Activated T-helper 1 cell treated with anti-CD3 and anti-CD28 coated beads, Interleukin-12 subunit alpha, Interleukin-12 subunit beta, Interleukin-2, Interleukin-4 antibody, amounts not matched to agents 30 ng/mL and 10 ng/mL and 1 ng/mL, durations not matched to agents 14 hours and 24 hours and 36 hours (primary cell): ENCODE data around the gene DCAF11. TPM values are rescaled to one million over a fixed set of nuclear protein-coding genes. Genes with fewer than 3 reads are reported as not detected.

ENCODE experiments used
- DNase-seq: peaks from one replicate; pipeline ENCODE4 v3.0.0; 2021; ENCODE audit warnings: low spot score
- H3K27ac Mint-ChIP-seq: one replicate; pipeline ENCODE4 v1.8.0; 2021; ENCODE audit warnings: mild to moderate bottlenecking, mixed read lengths
- H3K27me3 Mint-ChIP-seq: one replicate; pipeline ENCODE4 v1.8.0; 2022; ENCODE audit warnings: mild to moderate bottlenecking, moderate library complexity, mixed read lengths; ENCODE audit not compliant: insufficient read depth
- H3K36me3 Mint-ChIP-seq: one replicate; pipeline ENCODE4 v1.8.0; 2021; ENCODE audit warnings: low read depth, mixed read lengths
- H3K4me1 Mint-ChIP-seq: one replicate; pipeline ENCODE4 v1.8.0; 2021; ENCODE audit warnings: low read depth, mixed read lengths
- H3K4me3 Mint-ChIP-seq: one replicate; pipeline ENCODE4 v1.8.0; 2021; ENCODE audit warnings: mild to moderate bottlenecking, moderate library complexity, mixed read lengths
- H3K9me3 Mint-ChIP-seq: one replicate; pipeline ENCODE4 v1.8.0; 2021; ENCODE audit warnings: mixed read lengths
- intact Hi-C: fragments of 100-400 bp; cut with micrococcal nuclease; formaldehyde crosslinking; loops from one replicate; pipeline ENCODE4 v1.15.1; 2024
- total RNA-seq: library from RNA; stranded (reverse); gene quantifications from 2 replicates; pipeline ENCODE4 v1.2.3, GENCODE V29; 2022

Gene DCAF11
- total RNA-seq, 1 donor from 2014 or later: 69.9 TPM

- peaks cover 21% of the 10 kb centered on the region for H3K4me1 Mint-ChIP-seq
- no peak overlapping the region for H3K4me3 Mint-ChIP-seq
- H3K36me3 Mint-ChIP-seq: no peaks in the 10 kb centered on the region
- intact Hi-C loops: no loop called here
- DNase-seq: no peak
- H3K9me3 Mint-ChIP-seq: no peaks in the 10 kb centered on the region
- no peak overlapping the region for H3K27ac Mint-ChIP-seq
- H3K27me3 Mint-ChIP-seq: peaks cover 8% of the 10 kb centered on the region
These were observed 41.4 kb upstream of the DCAF11 start for GRCh38 chr14:24072881-24073877.

DNA sequence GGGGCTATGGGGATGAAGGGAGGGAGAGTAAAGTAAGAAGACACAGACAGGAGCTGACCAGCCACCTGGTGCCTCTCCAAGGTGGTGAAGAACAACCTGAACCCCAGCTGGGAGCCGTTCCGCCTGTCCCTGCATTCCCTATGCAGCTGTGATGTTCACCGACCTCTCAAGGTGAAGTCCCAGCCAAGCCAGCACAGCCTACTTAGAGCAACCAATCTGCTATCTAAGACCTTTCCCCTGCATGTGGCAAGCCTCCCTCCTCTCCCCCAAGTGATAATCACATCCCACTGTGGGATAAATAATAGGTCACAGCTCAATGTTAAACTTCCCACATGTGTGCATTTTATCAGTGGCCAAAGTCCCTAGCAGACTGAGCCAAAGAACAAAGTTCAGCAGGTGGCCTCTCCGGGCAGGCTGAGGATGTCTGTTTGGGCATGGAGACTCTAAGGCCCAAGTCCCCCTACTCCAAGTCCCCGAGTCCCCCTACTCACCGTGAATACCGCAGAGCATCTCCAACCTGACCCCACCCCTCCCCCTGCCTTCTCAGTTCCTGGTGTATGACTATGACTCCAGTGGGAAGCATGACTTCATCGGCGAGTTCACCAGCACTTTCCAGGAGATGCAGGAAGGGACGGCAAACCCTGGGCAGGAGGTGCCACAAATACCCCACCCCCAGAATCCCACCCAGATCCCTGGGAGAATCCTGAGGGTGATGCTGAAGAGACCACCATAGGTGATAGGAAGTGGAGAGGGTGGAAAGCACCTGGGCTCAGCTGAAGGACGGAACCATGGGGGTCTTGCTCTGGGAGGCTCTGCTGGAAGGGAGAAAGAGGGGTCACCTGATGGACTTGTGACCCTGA is 39.7 kb upstream of the DCAF11 start:
- Mint-ChIP-seq H3K36me3 (no peaks in the 10 kb centered on the region), H3K4me3 (no peak overlapping the region), H3K9me3 (no peaks in the 10 kb centered on the region), H3K4me1 (peaks cover 21% of the 10 kb centered on the region), H3K27me3 (peaks cover 8% of the 10 kb centered on the region), H3K27ac (no peak overlapping the region)
- DNase-seq: no peak
- intact Hi-C loops: no loop called here

DNA sequence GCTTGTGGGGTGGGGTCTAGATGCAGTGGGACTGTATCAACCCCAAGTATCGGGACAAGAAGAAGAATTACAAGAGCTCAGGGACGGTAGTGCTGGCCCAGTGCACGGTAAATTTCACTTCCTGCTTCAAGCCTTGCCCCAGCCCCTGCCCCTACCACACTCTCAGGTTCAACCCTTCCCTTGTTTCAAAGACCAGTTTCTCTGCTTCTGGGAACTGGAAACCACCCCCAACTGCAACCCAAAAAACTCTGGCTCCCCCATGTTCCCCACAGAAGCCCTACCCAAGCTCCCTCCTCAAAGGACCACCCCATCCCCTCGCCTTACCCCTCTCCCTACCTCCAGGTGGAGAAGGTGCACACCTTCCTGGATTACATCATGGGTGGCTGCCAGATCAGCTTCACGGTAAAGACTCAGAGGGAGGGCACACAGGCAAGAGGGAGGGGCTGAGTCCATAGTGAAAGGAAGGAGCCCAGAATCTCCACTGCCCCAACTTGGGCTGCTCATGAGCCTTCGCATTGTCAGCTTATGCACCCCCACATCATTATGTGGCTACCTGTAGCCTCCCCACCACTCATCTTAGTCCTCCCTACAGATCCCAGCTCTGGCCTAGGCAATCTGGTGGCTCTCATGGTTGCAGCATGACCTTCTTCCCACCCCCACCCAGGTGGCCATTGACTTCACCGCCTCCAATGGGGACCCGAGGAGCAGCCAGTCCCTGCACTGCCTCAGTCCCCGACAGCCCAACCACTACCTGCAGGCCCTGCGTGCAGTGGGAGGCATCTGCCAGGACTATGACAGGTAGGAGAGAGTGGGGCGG is 38.9 kb upstream of the DCAF11 start:
- Mint-ChIP-seq H3K27me3 (peaks cover 4% of the 10 kb centered on the region), H3K36me3 (no peaks in the 10 kb centered on the region), H3K4me1 (peaks cover 22% of the 10 kb centered on the region), H3K27ac (no peak overlapping the region), H3K4me3 (no peak overlapping the region), H3K9me3 (no peaks in the 10 kb centered on the region)
- DNase-seq: no peak
- intact Hi-C loops: no loop called here

GRCh38 chr14:24076302-24076601 is 38.3 kb upstream of the DCAF11 start:
- intact Hi-C loops: no loop called here
- Mint-ChIP-seq H3K36me3 (no peaks in the 10 kb centered on the region), H3K4me1 (peaks cover 19% of the 10 kb centered on the region), H3K27ac (no peak overlapping the region), H3K9me3 (no peaks in the 10 kb centered on the region), H3K4me3 (no peak overlapping the region), H3K27me3 (peaks cover 4% of the 10 kb centered on the region)
- no peak for DNase-seq

- Mint-ChIP-seq H3K9me3 (no peaks in the 10 kb centered on the region), H3K27me3 (peaks cover 7% of the 10 kb centered on the region), H3K27ac (no peak overlapping the region), H3K4me1 (peaks cover 23% of the 10 kb centered on the region), H3K36me3 (no peaks in the 10 kb centered on the region), H3K4me3 (no peak overlapping the region)
- intact Hi-C loops: no loop called here
- no peak for DNase-seq
These were observed 37.5 kb upstream of the DCAF11 start for GRCh38 chr14:24077086-24077485.

GRCh38 chr14:24078146-24078545 is 36.4 kb upstream of the DCAF11 start:
- Mint-ChIP-seq H3K9me3 (no peaks in the 10 kb centered on the region), H3K27ac (no peak overlapping the region), H3K27me3 (peaks cover 11% of the 10 kb centered on the region), H3K4me3 (no peak overlapping the region), H3K4me1 (peaks cover 26% of the 10 kb centered on the region), H3K36me3 (no peaks in the 10 kb centered on the region)
- DNase-seq: no peak
- intact Hi-C loops: no loop called here

- peaks cover 26% of the 10 kb centered on the region for H3K4me1 Mint-ChIP-seq
- peaks cover 11% of the 10 kb centered on the region for H3K27me3 Mint-ChIP-seq
- intact Hi-C loops: loop anchor here (2.0 kb wide), 1 partner anchor 67 kb away; the partner anchor contains the start of genes PSME2 and RNF31
- H3K9me3 Mint-ChIP-seq: no peaks in the 10 kb centered on the region
- DNase-seq: no peak
- H3K36me3 Mint-ChIP-seq: no peaks in the 10 kb centered on the region
- no peak overlapping the region for H3K27ac Mint-ChIP-seq
- no peak overlapping the region for H3K4me3 Mint-ChIP-seq
These were observed 35.0 kb upstream of the DCAF11 start for GRCh38 chr14:24079491-24080141.

- intact Hi-C loops: loop anchor here (2.0 kb wide), 1 partner anchor 67 kb away; the partner anchor contains the start of genes PSME2 and RNF31
- Mint-ChIP-seq H3K27ac (peak overlapping the region; percentile 6), H3K4me1 (peaks cover 25% of the 10 kb centered on the region), H3K36me3 (no peaks in the 10 kb centered on the region), H3K9me3 (no peaks in the 10 kb centered on the region), H3K27me3 (peaks cover 10% of the 10 kb centered on the region), H3K4me3 (peak overlapping the region; percentile 81)
- DNase-seq: no peak
These were observed 34.4 kb upstream of the DCAF11 start for GRCh38 chr14:24080142-24080530.

GRCh38 chr14:24080888-24081738 is 33.5 kb upstream of the DCAF11 start:
- DNase-seq: peak; percentile 71
- Mint-ChIP-seq H3K27ac (peak overlapping the region; percentile 50), H3K27me3 (peaks cover 8% of the 10 kb centered on the region), H3K4me1 (peaks cover 17% of the 10 kb centered on the region), H3K9me3 (no peaks in the 10 kb centered on the region), H3K4me3 (peak overlapping the region; percentile 81), H3K36me3 (no peaks in the 10 kb centered on the region)
- intact Hi-C loops: loop anchor here (1.0 to 2.0 kb wide), 5 partner anchors 13 to 66 kb away; partner anchors contain the start of genes DCAF11, NRL, PCK2 and PSME2

GRCh38 chr14:24081739-24082211 is 32.8 kb upstream of the DCAF11 start:
- no peak for DNase-seq
- intact Hi-C loops: loop anchor here (1.0 to 2.0 kb wide), 5 partner anchors 13 to 65 kb away; partner anchors contain the start of genes DCAF11, NRL, PCK2 and PSME2
- Mint-ChIP-seq H3K9me3 (no peaks in the 10 kb centered on the region), H3K36me3 (no peaks in the 10 kb centered on the region), H3K27ac (peak overlapping the region; percentile 67), H3K4me3 (peak overlapping the region; percentile 77), H3K27me3 (peaks cover 8% of the 10 kb centered on the region), H3K4me1 (peaks cover 17% of the 10 kb centered on the region)

DNA sequence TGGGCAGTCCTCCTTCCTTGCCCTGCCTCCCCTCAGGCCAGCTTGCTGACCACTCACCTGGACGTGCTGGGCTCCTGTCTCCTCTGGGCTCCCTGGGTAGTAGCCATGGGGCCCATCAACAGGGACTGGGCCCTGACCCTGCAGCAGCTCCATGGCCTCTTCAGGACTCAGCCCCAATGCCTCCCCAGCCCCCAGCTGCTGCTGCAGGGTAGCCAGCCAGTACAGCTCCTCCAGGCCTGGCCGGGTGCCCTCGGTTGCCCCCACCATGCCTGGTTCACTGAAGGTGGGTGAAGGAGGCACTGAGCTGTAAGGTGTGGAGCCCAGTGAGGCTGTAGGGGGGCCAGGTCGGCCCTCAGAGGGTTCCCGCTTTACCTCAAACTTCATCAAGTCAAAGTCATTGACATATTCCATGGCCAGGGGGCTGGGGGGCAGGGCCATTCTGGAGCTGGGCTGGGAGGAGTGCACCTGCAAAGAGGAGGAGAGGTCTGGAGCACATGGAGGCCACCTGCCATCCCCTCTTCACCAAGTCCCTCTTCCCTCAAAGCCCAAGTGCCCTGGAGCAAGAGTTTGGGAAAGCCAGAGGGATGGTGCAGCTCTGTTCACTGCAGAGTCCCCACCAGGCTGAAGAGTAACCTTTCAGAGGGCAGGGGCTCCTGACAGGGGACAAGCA is 32.0 kb upstream of the DCAF11 start:
- Mint-ChIP-seq H3K27ac (peak overlapping the region; percentile 67), H3K36me3 (no peaks in the 10 kb centered on the region), H3K4me1 (peaks cover 17% of the 10 kb centered on the region), H3K9me3 (no peaks in the 10 kb centered on the region), H3K4me3 (peak overlapping the region; percentile 77), H3K27me3 (peaks cover 8% of the 10 kb centered on the region)
- DNase-seq: no peak
- intact Hi-C loops: no loop called here
